Endothelial cell (in vitro differentiated cells): ENCODE data around the gene NUCKS1. TPM values are rescaled to one million over a fixed set of nuclear protein-coding genes. Genes with fewer than 3 reads are reported as not detected.

ENCODE experiments used
- DNase-seq: peaks from one replicate; pipeline ENCODE4 v3.0.0; 2021; ENCODE audit warnings: low spot score
- H3K27ac Mint-ChIP-seq: one replicate; pipeline ENCODE4 v1.8.0; 2021; ENCODE audit warnings: mixed read lengths, inconsistent platforms; ENCODE audit not compliant: unreplicated experiment
- H3K27me3 Mint-ChIP-seq: one replicate; pipeline ENCODE4 v1.8.0; 2021; ENCODE audit warnings: mild to moderate bottlenecking, moderate library complexity, mixed read lengths, inconsistent platforms; ENCODE audit not compliant: unreplicated experiment
- H3K36me3 Mint-ChIP-seq: one replicate; pipeline ENCODE4 v1.8.0; 2021; ENCODE audit warnings: mild to moderate bottlenecking, low read depth, mixed read lengths, inconsistent platforms; ENCODE audit not compliant: unreplicated experiment
- H3K4me1 Mint-ChIP-seq: one replicate; pipeline ENCODE4 v1.8.0; 2021; ENCODE audit warnings: mild to moderate bottlenecking, mixed read lengths, inconsistent platforms; ENCODE audit not compliant: unreplicated experiment
- H3K4me3 Mint-ChIP-seq: one replicate; pipeline ENCODE4 v1.8.0; 2021; ENCODE audit warnings: mild to moderate bottlenecking, mixed read lengths, inconsistent platforms; ENCODE audit not compliant: unreplicated experiment
- H3K9me3 Mint-ChIP-seq: one replicate; pipeline ENCODE4 v1.8.0; 2021; ENCODE audit warnings: mixed read lengths, inconsistent platforms; ENCODE audit not compliant: unreplicated experiment
- total RNA-seq: library from RNA; stranded (reverse); fragmentation: NEBNext Ultra II Directional; extraction: Animal tissue kit (Norgen Biotek cat#: 25700); gene quantifications from one replicate; pipeline ENCODE4 v1.2.1, GENCODE V29; 2021; ENCODE audit not compliant: unreplicated experiment
- TF ChIP-seq, protein P1 (sequence below): fragments of 200-600 bp; sonication (generic); IDR thresholded peaks from one replicate; pipeline ENCODE4 v1.5.0; 2021; ENCODE audit warnings: antibody characterized with exemption; ENCODE audit not compliant: unreplicated experiment

Gene NUCKS1
- total RNA-seq, 1 donor from 2014 or later = 170 TPM

DNA sequence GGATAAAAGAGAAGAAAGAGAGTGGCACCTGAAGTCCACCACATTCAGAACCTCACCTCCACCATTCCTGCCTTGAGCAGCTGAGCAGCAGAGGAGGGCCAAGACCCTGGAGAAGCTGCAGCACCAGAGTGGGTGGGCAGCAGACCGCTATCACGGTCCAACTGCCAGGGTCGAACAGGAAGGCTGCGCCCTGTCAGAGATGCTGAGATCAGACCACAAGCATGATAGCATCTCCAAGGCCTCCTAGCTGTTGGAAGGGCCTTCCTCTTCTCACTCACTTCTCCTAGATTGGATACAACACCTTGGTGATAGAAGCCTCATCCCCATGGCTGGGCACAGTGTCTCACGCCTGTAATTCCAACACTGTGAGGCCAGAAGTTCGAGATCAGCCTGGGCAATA lies 57.6 kb downstream of the NUCKS1 start:
- Mint-ChIP-seq H3K4me3 (no peak overlapping the region), H3K27me3 (peaks cover 9% of the 10 kb centered on the region), H3K36me3 (peaks cover 3% of the 10 kb centered on the region), H3K4me1 (peaks cover 21% of the 10 kb centered on the region), H3K9me3 (no peaks in the 10 kb centered on the region), H3K27ac (no peak overlapping the region)
- no peak for DNase-seq
- TF ChIP-seq, protein P1, sequence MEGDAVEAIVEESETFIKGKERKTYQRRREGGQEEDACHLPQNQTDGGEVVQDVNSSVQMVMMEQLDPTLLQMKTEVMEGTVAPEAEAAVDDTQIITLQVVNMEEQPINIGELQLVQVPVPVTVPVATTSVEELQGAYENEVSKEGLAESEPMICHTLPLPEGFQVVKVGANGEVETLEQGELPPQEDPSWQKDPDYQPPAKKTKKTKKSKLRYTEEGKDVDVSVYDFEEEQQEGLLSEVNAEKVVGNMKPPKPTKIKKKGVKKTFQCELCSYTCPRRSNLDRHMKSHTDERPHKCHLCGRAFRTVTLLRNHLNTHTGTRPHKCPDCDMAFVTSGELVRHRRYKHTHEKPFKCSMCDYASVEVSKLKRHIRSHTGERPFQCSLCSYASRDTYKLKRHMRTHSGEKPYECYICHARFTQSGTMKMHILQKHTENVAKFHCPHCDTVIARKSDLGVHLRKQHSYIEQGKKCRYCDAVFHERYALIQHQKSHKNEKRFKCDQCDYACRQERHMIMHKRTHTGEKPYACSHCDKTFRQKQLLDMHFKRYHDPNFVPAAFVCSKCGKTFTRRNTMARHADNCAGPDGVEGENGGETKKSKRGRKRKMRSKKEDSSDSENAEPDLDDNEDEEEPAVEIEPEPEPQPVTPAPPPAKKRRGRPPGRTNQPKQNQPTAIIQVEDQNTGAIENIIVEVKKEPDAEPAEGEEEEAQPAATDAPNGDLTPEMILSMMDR = no peak

DNA sequence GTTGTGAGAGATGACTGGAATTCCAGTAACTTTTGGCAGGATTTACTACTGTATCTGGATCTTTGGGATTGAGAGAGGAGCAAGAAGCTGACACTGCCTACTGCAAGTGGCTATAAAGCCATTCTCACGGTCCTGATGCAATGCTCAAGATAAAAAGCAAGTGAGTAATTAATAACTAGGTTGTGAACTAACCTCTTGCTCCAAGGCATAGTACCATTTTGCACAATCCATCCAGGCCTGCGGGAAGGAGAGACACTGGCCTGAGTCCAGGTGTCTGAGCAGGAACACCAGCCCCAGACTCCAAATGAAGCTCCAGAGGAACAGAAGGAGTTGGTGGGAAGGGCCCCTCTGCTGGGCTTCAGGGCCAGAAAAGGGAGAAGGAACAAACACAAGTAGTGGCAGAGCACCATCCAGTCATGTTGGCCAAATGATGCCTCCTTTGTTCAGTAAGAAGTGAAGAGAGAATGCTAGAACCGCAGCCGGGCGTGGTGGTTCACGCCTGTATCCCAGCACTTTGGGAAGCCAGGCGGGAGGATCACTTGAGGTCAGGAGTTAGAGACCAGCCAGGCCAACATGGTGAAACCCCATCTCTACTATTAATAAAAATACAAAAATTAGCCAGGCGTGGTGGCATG lies 59.7 kb downstream of the NUCKS1 start:
- TF ChIP-seq, protein P1 = no peak
- Mint-ChIP-seq H3K9me3 (no peaks in the 10 kb centered on the region), H3K36me3 (peaks cover 3% of the 10 kb centered on the region), H3K4me3 (no peak overlapping the region), H3K27me3 (peaks cover 8% of the 10 kb centered on the region), H3K27ac (no peak overlapping the region), H3K4me1 (peaks cover 13% of the 10 kb centered on the region)
- no peak for DNase-seq

DNA sequence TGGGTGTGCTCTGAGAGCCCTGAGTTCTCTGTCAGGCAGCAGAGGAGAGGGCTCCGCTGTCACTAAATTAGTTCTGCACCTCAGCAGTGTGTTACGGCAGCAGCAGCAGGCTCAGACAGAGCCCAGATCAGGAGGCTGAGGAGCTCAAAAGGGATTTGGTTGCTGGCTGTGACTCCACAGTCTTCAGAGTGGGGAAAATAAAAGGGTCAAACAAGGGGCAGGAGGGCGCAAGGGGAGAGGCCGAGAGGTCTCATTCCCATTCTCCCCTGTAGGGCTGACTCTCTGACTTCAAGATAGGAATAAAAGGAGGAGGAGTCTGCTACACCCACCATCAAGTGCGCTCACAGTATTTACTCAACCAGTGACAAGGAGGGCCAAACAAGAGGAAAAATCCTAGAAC lies 60.5 kb downstream of the NUCKS1 start:
- Mint-ChIP-seq H3K9me3 (no peaks in the 10 kb centered on the region), H3K36me3 (peaks cover 3% of the 10 kb centered on the region), H3K4me3 (no peak overlapping the region), H3K4me1 (peaks cover 13% of the 10 kb centered on the region), H3K27ac (no peak overlapping the region), H3K27me3 (peaks cover 8% of the 10 kb centered on the region)
- TF ChIP-seq, protein P1 = no peak
- no peak for DNase-seq

- peaks cover 6% of the 10 kb centered on the region for H3K4me1 Mint-ChIP-seq
- H3K4me3 Mint-ChIP-seq = no peak overlapping the region
- H3K27me3 Mint-ChIP-seq = peaks cover 6% of the 10 kb centered on the region
- H3K36me3 Mint-ChIP-seq = peaks cover 3% of the 10 kb centered on the region
- H3K27ac Mint-ChIP-seq = no peak overlapping the region
- TF ChIP-seq, protein P1 = no peak
- no peak for DNase-seq
- H3K9me3 Mint-ChIP-seq = no peaks in the 10 kb centered on the region
These were observed 61.6 kb downstream of the NUCKS1 start for GRCh38 chr1:205688171-205689080.

GRCh38 chr1:205687242-205687641 lies 62.7 kb downstream of the NUCKS1 start:
- H3K27me3 Mint-ChIP-seq = peaks cover 1% of the 10 kb centered on the region
- no peak overlapping the region for H3K4me3 Mint-ChIP-seq
- TF ChIP-seq, protein P1 = no peak
- H3K27ac Mint-ChIP-seq = no peak overlapping the region
- no peak for DNase-seq
- peaks cover 2% of the 10 kb centered on the region for H3K4me1 Mint-ChIP-seq
- H3K9me3 Mint-ChIP-seq = no peaks in the 10 kb centered on the region
- H3K36me3 Mint-ChIP-seq = peaks cover 3% of the 10 kb centered on the region
